Hematopoietic multipotent progenitor cell treated with erythropoietin and hydrocortisone succinate and interleukin-3 and kit ligand, for 4 days (in vitro differentiated cells): ENCODE measurements around the gene CEP152.

Experiments
- DNase-seq: peaks from one replicate; pipeline ENCODE4 v3.0.0-alpha.2; 2015

Gene CEP152

DNA sequence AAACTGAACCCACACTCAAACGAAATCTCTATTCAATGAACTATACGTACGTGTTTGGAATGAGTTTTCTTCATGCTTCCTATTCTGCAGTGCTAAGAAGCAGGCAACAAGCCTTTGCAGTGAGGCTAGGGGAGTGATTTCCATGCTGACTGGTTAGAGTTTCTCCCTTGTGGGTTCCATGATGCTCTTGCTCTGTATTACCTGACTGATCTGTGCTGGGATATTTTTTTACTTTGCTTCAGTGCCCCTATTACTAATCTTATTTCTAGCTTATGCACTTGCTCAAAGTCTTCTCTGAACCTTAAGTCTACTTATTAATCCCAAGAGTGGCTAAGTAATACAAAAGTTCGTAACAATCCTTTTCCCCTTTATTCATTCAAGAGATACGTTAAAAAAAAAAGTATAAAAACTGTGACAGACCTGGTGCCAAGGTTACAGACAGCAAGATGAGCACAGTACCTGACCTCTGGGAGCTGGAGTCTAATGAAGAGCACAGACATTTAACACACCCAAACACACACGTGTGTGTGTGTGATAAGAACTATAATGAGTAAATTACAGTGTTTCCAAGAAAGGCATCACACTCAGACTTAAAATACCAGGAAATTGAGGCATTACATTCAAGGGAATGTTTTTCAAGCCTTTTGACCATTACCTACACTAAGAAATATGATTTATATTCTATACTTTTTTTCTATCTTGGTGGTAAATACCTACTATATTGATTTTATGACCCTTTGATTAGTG is 114.9 kb downstream of the CEP152 start:
- peak; percentile 54 for DNase-seq

DNA sequence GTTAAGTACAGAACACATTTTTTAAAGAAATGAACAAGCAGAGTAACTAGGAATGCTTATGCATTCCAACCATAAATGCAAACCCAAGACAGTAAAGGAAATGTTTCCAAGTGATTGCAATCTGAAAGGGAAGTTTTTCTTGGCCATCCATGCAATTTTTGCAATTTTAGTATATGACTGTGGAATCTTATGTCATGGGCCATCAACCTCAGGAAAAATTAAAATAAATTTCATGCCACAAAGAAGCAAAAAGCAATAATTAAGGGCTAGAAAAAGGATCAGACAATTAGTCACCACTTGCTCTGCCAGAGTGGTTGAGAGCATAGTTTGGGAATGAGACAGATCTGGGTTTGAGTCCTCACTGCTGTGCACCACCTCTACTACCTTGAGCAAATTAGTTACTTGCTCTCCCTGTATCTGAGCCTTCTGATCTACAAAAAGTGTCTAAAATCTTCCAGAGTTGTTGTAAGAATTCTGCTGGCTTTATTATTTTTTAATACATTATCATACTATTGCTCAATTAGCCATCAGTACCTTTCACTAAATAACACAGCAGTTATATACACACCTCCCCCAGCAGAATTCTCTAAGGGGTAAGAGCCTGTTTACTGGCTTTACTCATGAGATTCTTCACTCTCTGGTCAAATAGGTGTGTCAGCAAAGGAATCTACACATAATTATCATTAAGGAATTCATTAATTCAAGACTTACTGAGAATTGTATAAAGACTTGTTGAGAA is 115.6 kb downstream of the CEP152 start:
- DNase-seq: no peak

DNA sequence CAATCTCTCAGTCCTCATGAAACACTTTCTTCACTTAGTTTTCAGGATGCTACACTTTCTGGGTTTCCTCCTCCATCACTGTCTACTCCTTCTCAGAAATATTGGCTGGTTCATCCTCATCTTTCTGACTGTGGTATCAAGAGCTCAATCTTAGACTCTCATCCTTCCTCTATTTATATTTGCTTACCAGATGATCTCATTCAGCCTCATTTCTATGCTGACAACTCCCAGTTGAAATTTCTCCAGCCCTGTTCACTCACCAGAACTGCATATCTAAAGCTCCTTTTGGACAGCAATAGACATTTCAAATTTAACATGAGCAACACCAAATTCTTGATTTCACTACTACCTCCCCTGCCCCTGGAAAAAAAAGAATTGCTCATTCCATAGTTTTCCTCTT is 117.4 kb downstream of the CEP152 start:
- DNase-seq: no peak

DNA sequence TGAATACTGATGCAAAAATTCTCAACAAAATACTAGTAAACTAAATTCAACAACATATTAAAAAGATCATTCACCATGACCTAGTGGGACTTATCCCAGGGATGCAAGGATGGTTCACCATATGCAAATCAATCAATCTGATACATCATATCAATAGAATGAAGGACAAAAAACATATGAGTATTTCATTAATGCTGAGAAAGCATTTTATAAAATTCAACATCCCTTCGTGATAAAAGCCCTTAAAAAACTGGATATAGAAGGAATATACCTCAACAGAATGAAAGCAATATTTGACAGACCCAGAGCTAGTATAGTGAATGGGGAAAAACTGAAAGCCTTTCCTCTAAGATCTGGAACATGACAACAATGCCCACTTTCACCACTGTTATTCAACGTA is 122.4 kb downstream of the CEP152 start:
- DNase-seq: no peak
